Measurements from ENCODE around the gene TPSD1.
"Not testable (repeated sequence)": the region's sequence is repeated elsewhere in the genome, so short reads cannot be mapped to it uniquely, and the experiment has no call there.

Gene TPSD1

GRCh38 chr16:1283996-1284616 lies 28.2 kb downstream of the TPSD1 start:
- no peak for DNase-seq

- DNase-seq = no peak
Measured at GRCh38 chr16:1285669-1286512, 30.0 kb downstream of the TPSD1 start.

- DNase-seq = no peak
Measured at GRCh38 chr16:1286513-1287094, 30.7 kb downstream of the TPSD1 start.

GRCh38 chr16:1287982-1288670 lies 32.3 kb downstream of the TPSD1 start:
- no peak for DNase-seq

GRCh38 chr16:1288813-1289476 lies 33.1 kb downstream of the TPSD1 start:
- DNase-seq = no peak

- DNase-seq = no peak
Measured at GRCh38 chr16:1289477-1289866, 33.6 kb downstream of the TPSD1 start.

- DNase-seq = no peak
Measured at GRCh38 chr16:1290063-1290501, 34.2 kb downstream of the TPSD1 start.

- DNase-seq = no peak
Measured at GRCh38 chr16:1290860-1291575, 35.1 kb downstream of the TPSD1 start.

GRCh38 chr16:1291576-1291974 lies 35.7 kb downstream of the TPSD1 start:
- no peak for DNase-seq

GRCh38 chr16:1292208-1292607 lies 36.3 kb downstream of the TPSD1 start:
- DNase-seq = not testable (repeated sequence)

- DNase-seq = not testable (repeated sequence)
Measured at GRCh38 chr16:1292808-1293207, 36.9 kb downstream of the TPSD1 start.

GRCh38 chr16:1293921-1294656 lies 38.2 kb downstream of the TPSD1 start:
- no peak for DNase-seq

GRCh38 chr16:1295465-1295864 lies 39.6 kb downstream of the TPSD1 start:
- no peak for DNase-seq

GRCh38 chr16:1296688-1297017 lies 40.8 kb downstream of the TPSD1 start:
- DNase-seq = not testable (repeated sequence)

GRCh38 chr16:1297018-1297696 lies 41.3 kb downstream of the TPSD1 start:
- no peak for DNase-seq

GRCh38 chr16:1298406-1298805 lies 42.5 kb downstream of the TPSD1 start:
- DNase-seq = no peak

GRCh38 chr16:1299012-1299867 lies 43.4 kb downstream of the TPSD1 start:
- DNase-seq = no peak

GRCh38 chr16:1299868-1300203 lies 44.0 kb downstream of the TPSD1 start:
- DNase-seq = no peak

GRCh38 chr16:1300664-1301476 lies 45.0 kb downstream of the TPSD1 start:
- DNase-seq = peak; percentile 51
